ENCODE results near the gene NCOR2. TPM values are rescaled to one million over a fixed set of nuclear protein-coding genes. Genes with fewer than 3 reads are reported as not detected.

Gene NCOR2
- total and polyA plus RNA-seq, 2 donors (not counting 3 experiments of a cell fraction or from before 2014, with no cell fraction given) = 26.5 to 241 TPM

DNA sequence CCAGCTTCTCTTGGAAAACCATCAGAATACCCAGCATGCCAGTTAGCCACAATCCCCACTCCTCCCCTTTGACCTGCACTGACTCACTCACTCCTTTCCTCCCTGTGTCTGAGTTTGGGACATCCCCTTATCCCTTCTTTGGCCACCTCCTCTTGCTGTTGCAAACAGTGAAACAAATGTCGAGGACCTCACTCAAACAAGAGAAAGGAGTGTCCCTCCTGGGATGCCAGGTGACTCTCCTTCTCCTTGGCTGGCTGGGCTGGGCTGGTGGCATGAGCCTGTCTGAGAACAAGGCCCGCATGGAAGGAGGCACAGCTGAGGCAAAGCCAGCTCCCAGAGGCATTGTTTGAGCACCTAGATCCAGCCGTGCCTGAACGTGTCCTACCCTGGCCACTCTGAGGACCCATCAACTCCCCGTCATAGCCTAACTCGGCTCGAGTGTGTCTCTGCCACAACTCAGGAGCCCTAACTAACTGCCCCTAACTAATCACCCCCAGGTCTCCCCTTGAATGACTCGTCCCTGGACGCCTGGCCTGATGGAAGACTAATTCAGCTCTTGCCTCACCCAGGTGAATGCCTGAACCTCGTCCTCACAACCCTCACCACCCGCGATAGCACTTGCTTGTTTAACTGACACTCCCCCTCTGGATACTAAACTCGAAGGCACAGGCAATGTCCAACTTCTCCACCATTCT lies 43.0 kb downstream of the NCOR2 start:
- no peak overlapping the region for H3K9ac ChIP-seq (replicated peaks; ENCODE audit: extremely low read depth, insufficient read depth, low read length)
- H3K9me3 ChIP-seq (replicated peaks; ENCODE audit: control insufficient read depth, insufficient read depth, low read length) = no peaks in the 10 kb centered on the region
- no peak overlapping the region for H3K4me3 ChIP-seq (replicated peaks in 1 of 3; ENCODE audit: insufficient read depth in 1 of 3, low read depth in 1 of 3, low read length in 3 of 3)
- DNase-seq (ENCODE audit: low read depth, low spot score) (peak; percentile 35), FAIRE-seq (peak; percentile 62)
- TF ChIP-seq JUN (IDR thresholded peaks at IDR 0.05; ENCODE audit: borderline replicate concordance, insufficient read depth, insufficient read length, low read depth) (no peak), GATA2 (IDR thresholded peaks at IDR 0.05; ENCODE audit: insufficient read depth, insufficient read length, low read depth, low read length) (no peak), POLR2A (IDR thresholded peaks at IDR 0.05; ENCODE audit: low read depth, low read length) (no peak), FOS (IDR thresholded peaks at IDR 0.05; ENCODE audit: borderline replicate concordance, insufficient read depth, low read length) (peak; percentile 43)
- intact Hi-C loops (cut with micrococcal nuclease) (loop anchor here (5.0 kb wide), 1 partner anchor 243 kb away; no protein-coding TSS in a partner anchor), dilution Hi-C loops (cut with MboI; ENCODE audit: extremely low pct_ligation_motif_present, low sequenced_read_pairs) (no loop called here)
- no peaks in the 10 kb centered on the region for H3K9me1 ChIP-seq (replicated peaks; ENCODE audit: control insufficient read depth, extremely low read depth, insufficient read depth, low read length)
- POLR2A ChIA-PET = no interaction called here
- H3K79me2 ChIP-seq (ENCODE audit: control insufficient read depth, insufficient read depth, low read length) = peaks cover 21% of the 10 kb centered on the region
- H3K27ac ChIP-seq (ENCODE audit: insufficient read depth, low read depth, low read length) = peak overlapping the region; percentile 1
- CTCF ChIA-PET = interaction anchor here (0.6 to 1.3 kb wide), 3 partner anchors 12 to 238 kb away, joined by 3 to 4 read pairs (median 4); no protein-coding TSS in a partner anchor
- H3K4me2 ChIP-seq (ENCODE audit: insufficient read depth, low read length) = no peak overlapping the region
- no peaks in the 10 kb centered on the region for H4K20me1 ChIP-seq (replicated peaks; ENCODE audit: control insufficient read depth, extremely low read depth, insufficient read depth, low read length)
- no peaks in the 10 kb centered on the region for H3K27me3 ChIP-seq (ENCODE audit: control insufficient read depth in 2 of 2, insufficient read depth in 2 of 2, low read length in 2 of 2)
- no peak overlapping the region for H2AFZ ChIP-seq (ENCODE audit: low read depth, low read length)
- no peaks in the 10 kb centered on the region for H3K36me3 ChIP-seq (ENCODE audit: control insufficient read depth in 2 of 2, extremely low read depth in 1 of 2, insufficient read depth in 2 of 2, low read length in 2 of 2)
- no TSS peak for BruUV-seq (replicated peaks)
- peaks cover 40% of the 10 kb centered on the region for H3K4me1 ChIP-seq (ENCODE audit: control insufficient read depth, extremely low read depth, insufficient read depth, low read length)

DNA sequence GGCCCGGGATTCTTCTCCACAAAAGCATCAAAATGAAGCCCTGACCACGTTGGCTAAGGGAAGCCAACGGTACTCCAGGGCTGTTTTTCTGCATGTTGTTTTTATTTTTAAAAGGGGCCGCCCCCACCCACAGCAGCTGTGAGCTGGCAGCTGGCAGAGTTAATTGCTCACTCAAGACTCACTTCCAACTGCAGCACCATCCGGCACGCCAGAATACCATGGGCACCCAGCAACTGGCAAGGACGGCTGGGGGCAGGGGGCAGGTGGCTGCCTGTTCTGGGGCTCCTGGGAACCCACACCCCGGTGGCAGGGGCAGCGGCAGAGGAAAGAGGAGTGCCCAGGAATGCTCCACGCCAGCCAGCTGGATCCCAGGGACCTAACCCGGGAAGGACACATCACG lies 44.3 kb downstream of the NCOR2 start:
- CTCF ChIA-PET = interaction anchor here (1.2 to 1.4 kb wide), 3 partner anchors 27 to 249 kb away, joined by 3 to 5 read pairs (median 5); no protein-coding TSS in a partner anchor
- H4K20me1 ChIP-seq (replicated peaks; ENCODE audit: control insufficient read depth, extremely low read depth, insufficient read depth, low read length) = no peaks in the 10 kb centered on the region
- no peak overlapping the region for H3K4me2 ChIP-seq (ENCODE audit: insufficient read depth, low read length)
- H3K4me3 ChIP-seq (replicated peaks in 1 of 3; ENCODE audit: insufficient read depth in 1 of 3, low read depth in 1 of 3, low read length in 3 of 3) = no peak overlapping the region
- TF ChIP-seq, protein P1, sequence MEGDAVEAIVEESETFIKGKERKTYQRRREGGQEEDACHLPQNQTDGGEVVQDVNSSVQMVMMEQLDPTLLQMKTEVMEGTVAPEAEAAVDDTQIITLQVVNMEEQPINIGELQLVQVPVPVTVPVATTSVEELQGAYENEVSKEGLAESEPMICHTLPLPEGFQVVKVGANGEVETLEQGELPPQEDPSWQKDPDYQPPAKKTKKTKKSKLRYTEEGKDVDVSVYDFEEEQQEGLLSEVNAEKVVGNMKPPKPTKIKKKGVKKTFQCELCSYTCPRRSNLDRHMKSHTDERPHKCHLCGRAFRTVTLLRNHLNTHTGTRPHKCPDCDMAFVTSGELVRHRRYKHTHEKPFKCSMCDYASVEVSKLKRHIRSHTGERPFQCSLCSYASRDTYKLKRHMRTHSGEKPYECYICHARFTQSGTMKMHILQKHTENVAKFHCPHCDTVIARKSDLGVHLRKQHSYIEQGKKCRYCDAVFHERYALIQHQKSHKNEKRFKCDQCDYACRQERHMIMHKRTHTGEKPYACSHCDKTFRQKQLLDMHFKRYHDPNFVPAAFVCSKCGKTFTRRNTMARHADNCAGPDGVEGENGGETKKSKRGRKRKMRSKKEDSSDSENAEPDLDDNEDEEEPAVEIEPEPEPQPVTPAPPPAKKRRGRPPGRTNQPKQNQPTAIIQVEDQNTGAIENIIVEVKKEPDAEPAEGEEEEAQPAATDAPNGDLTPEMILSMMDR (IDR thresholded peaks at IDR 0.05; ENCODE audit: extremely low read depth in 1 of 2, insufficient read depth in 1 of 2, low read depth in 1 of 2, low read length in 2 of 2) = no peak
- no peak for TF ChIP-seq MYC (IDR thresholded peaks at IDR 0.05; ENCODE audit: low read depth, low read length)
- TF ChIP-seq, protein P2, sequence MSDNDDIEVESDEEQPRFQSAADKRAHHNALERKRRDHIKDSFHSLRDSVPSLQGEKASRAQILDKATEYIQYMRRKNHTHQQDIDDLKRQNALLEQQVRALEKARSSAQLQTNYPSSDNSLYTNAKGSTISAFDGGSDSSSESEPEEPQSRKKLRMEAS (IDR thresholded peaks at IDR 0.05; ENCODE audit: insufficient read depth, insufficient read length) = no peak
- no peak for TF ChIP-seq GATA2 (IDR thresholded peaks at IDR 0.05; ENCODE audit: insufficient read depth, insufficient read length, low read depth, low read length)
- intact Hi-C loops (cut with micrococcal nuclease) (loop anchor here (5.0 kb wide), 1 partner anchor 244 kb away; no protein-coding TSS in a partner anchor), dilution Hi-C loops (cut with MboI; ENCODE audit: extremely low pct_ligation_motif_present, low sequenced_read_pairs) (no loop called here)
- POLR2A ChIA-PET = interaction anchor here (0.9 kb wide), 2 partner anchors 10 to 217 kb away, joined by 3 to 4 read pairs; no protein-coding TSS in a partner anchor
- no peaks in the 10 kb centered on the region for H3K9me3 ChIP-seq (replicated peaks; ENCODE audit: control insufficient read depth, insufficient read depth, low read length)
- no peak overlapping the region for H3K27ac ChIP-seq (ENCODE audit: insufficient read depth, low read depth, low read length)
- H3K36me3 ChIP-seq (ENCODE audit: control insufficient read depth in 2 of 2, extremely low read depth in 1 of 2, insufficient read depth in 2 of 2, low read length in 2 of 2) = no peaks in the 10 kb centered on the region
- DNase-seq (ENCODE audit: low read depth, low spot score) (peak; percentile 36), FAIRE-seq (peak; percentile 55)
- BruUV-seq (replicated peaks) = no TSS peak
- no peak overlapping the region for H3K9ac ChIP-seq (replicated peaks; ENCODE audit: extremely low read depth, insufficient read depth, low read length)
- no peaks in the 10 kb centered on the region for H3K27me3 ChIP-seq (ENCODE audit: control insufficient read depth in 2 of 2, insufficient read depth in 2 of 2, low read length in 2 of 2)
- H3K79me2 ChIP-seq (ENCODE audit: control insufficient read depth, insufficient read depth, low read length) = peaks cover 18% of the 10 kb centered on the region
- no peak overlapping the region for H2AFZ ChIP-seq (ENCODE audit: low read depth, low read length)
- peaks cover 50% of the 10 kb centered on the region for H3K4me1 ChIP-seq (ENCODE audit: control insufficient read depth, extremely low read depth, insufficient read depth, low read length)
- no peaks in the 10 kb centered on the region for H3K9me1 ChIP-seq (replicated peaks; ENCODE audit: control insufficient read depth, extremely low read depth, insufficient read depth, low read length)
